HG03097 (cell line): ENCODE results near the gene CABCOCO1.
"Not testable (repeated sequence)": the region's sequence is repeated elsewhere in the genome, so short reads cannot be mapped to it uniquely, and the experiment has no call there.

Experiments used
- ATAC-seq: cut with Tn5 transposase; IDR thresholded peaks from one replicate; pipeline ENCODE4 v1.9.1; 2021; ENCODE audit not compliant: unreplicated experiment, low FRiP score

The CABCOCO1 gene

GRCh38 chr10:61705022-61705613 lies 42.4 kb downstream of the CABCOCO1 start:
- ATAC-seq = no peak

- no peak for ATAC-seq
Observed at GRCh38 chr10:61708846-61709245, 46.1 kb downstream of the CABCOCO1 start.

- not testable (repeated sequence) for ATAC-seq
Observed at GRCh38 chr10:61712105-61712504, 49.4 kb downstream of the CABCOCO1 start.

- ATAC-seq = not testable (repeated sequence)
Observed at GRCh38 chr10:61719475-61719874, 56.7 kb downstream of the CABCOCO1 start.

GRCh38 chr10:61719906-61720305 lies 57.2 kb downstream of the CABCOCO1 start:
- no peak for ATAC-seq

GRCh38 chr10:61721431-61721830 lies 58.7 kb downstream of the CABCOCO1 start:
- ATAC-seq = no peak

GRCh38 chr10:61725221-61725620 lies 62.5 kb downstream of the CABCOCO1 start:
- not testable (repeated sequence) for ATAC-seq

GRCh38 chr10:61729596-61729995 lies 66.9 kb downstream of the CABCOCO1 start:
- no peak for ATAC-seq

- no peak for ATAC-seq
Observed at GRCh38 chr10:61730671-61731070, 67.9 kb downstream of the CABCOCO1 start.

- no peak for ATAC-seq
Observed at GRCh38 chr10:61731638-61732037, 68.9 kb downstream of the CABCOCO1 start.

- no peak for ATAC-seq
Observed at GRCh38 chr10:61732629-61733278, 70.0 kb downstream of the CABCOCO1 start.

GRCh38 chr10:61733358-61733940 lies 70.7 kb downstream of the CABCOCO1 start:
- no peak for ATAC-seq

- no peak for ATAC-seq
Observed at GRCh38 chr10:61735882-61736281, 73.2 kb downstream of the CABCOCO1 start.

GRCh38 chr10:61737455-61737854 lies 74.7 kb downstream of the CABCOCO1 start:
- ATAC-seq = not testable (repeated sequence)

- ATAC-seq = no peak
Observed at GRCh38 chr10:61742812-61743211, 80.1 kb downstream of the CABCOCO1 start.

- no peak for ATAC-seq
Observed at GRCh38 chr10:61744469-61744868, 81.7 kb downstream of the CABCOCO1 start.

GRCh38 chr10:61746377-61746776 lies 83.6 kb downstream of the CABCOCO1 start:
- no peak for ATAC-seq

- ATAC-seq = no peak
Observed at GRCh38 chr10:61747307-61747706, 84.6 kb downstream of the CABCOCO1 start.

GRCh38 chr10:61749291-61749690 lies 86.6 kb downstream of the CABCOCO1 start:
- ATAC-seq = no peak

- peak; percentile 47 for ATAC-seq
Observed at GRCh38 chr10:61750943-61751471, 88.3 kb downstream of the CABCOCO1 start.

GRCh38 chr10:61751599-61751998 lies 88.9 kb downstream of the CABCOCO1 start:
- peak; percentile 15 for ATAC-seq
